GM23338 (cell line): ENCODE results near the gene SCG2. TPM values are rescaled to one million over a fixed set of nuclear protein-coding genes. Genes with fewer than 3 reads are reported as not detected.

Experiments
- ATAC-seq: fragments of 200-7000 bp; cut with Tn5 transposase; 3 replicates; pipeline ENCODE4 v1.9.1; 2020
- DNase-seq: peaks from one replicate; pipeline ENCODE4 v3.0.0-alpha.2; 2015; ENCODE audit warnings: low spot score
- H2AFZ ChIP-seq: fragments of 200-600 bp; sonication (generic); 2 replicates; pipeline ENCODE4 v1.8.0; 2016; ENCODE audit warnings: antibody characterized with exemption, mild to moderate bottlenecking, moderate library complexity
- H3F3A ChIP-seq: fragments of 200-600 bp; sonication (generic); replicated peaks from 2 replicates; pipeline ENCODE4 v1.8.0; 2017; ENCODE audit warnings: antibody characterized with exemption, mixed run types, low read depth
- H3K27ac ChIP-seq: fragments of 200-600 bp; sonication (generic); 2 replicates; pipeline ENCODE4 v1.6.1; 2016; ENCODE audit warnings: low read depth
- H3K27me3 ChIP-seq: fragments of 200-600 bp; sonication (generic); 2 replicates; pipeline ENCODE4 v1.8.0; 2016; ENCODE audit warnings: mild to moderate bottlenecking, mixed run types, moderate library complexity; ENCODE audit not compliant: insufficient read depth
- H3K36me3 ChIP-seq: fragments of 200-600 bp; sonication (generic); 2 replicates; pipeline ENCODE4 v1.8.0; 2016; ENCODE audit warnings: mild to moderate bottlenecking; ENCODE audit not compliant: insufficient read depth
- H3K4me1 ChIP-seq: fragments of 200-600 bp; sonication (generic); 2 replicates; pipeline ENCODE4 v1.8.0; 2016; ENCODE audit warnings: mild to moderate bottlenecking, moderate library complexity; ENCODE audit not compliant: insufficient read depth
- H3K4me2 ChIP-seq: fragments of 200-600 bp; sonication (generic); 2 replicates; pipeline ENCODE4 v1.7.1; 2017; ENCODE audit warnings: mixed run types
- H3K4me3 ChIP-seq: fragments of 200-600 bp; sonication (generic); 2 replicates; pipeline ENCODE4 v1.6.1; 2016; ENCODE audit warnings: mixed run types
- H3K79me2 ChIP-seq: fragments of 200-600 bp; sonication (generic); replicated peaks from 2 replicates; pipeline ENCODE4 v1.8.0; 2017; ENCODE audit warnings: mild to moderate bottlenecking; ENCODE audit not compliant: insufficient read depth
- H3K9me2 ChIP-seq: fragments of 200-600 bp; sonication (generic); 2 replicates; pipeline ENCODE4 v1.8.0; 2017; ENCODE audit not compliant: insufficient read depth
- H4K20me1 ChIP-seq: fragments of 200-600 bp; sonication (generic); replicated peaks from 2 replicates; pipeline ENCODE4 v1.8.0; 2017; ENCODE audit warnings: mild to moderate bottlenecking; ENCODE audit not compliant: insufficient read depth
- H3K27ac Mint-ChIP-seq: 2 replicates; pipeline ENCODE4 v1.8.0; 2020; ENCODE audit warnings: inconsistent platforms, mild to moderate bottlenecking, moderate library complexity, mixed read lengths
- H3K27me3 Mint-ChIP-seq: 3 replicates; pipeline ENCODE4 v1.8.0; 2022; ENCODE audit warnings: low read depth, mild to moderate bottlenecking, moderate library complexity, mixed read lengths, inconsistent platforms; ENCODE audit not compliant: insufficient read depth, poor library complexity
- H3K36me3 Mint-ChIP-seq: 3 replicates; pipeline ENCODE4 v1.8.0; 2021; ENCODE audit warnings: low read depth, mild to moderate bottlenecking, inconsistent platforms, moderate library complexity, mixed read lengths
- H3K4me1 Mint-ChIP-seq: 3 replicates; pipeline ENCODE4 v1.8.0; 2020; ENCODE audit warnings: mild to moderate bottlenecking, inconsistent platforms, mixed read lengths
- H3K4me3 Mint-ChIP-seq: 3 replicates; pipeline ENCODE4 v1.8.0; 2021; ENCODE audit warnings: moderate library complexity, mild to moderate bottlenecking, inconsistent platforms, mixed read lengths
- H3K9me3 Mint-ChIP-seq: 3 replicates; pipeline ENCODE4 v1.8.0; 2020; ENCODE audit warnings: moderate library complexity, mild to moderate bottlenecking, inconsistent platforms, mixed read lengths
- CREB1 ChIP-seq: fragments of 250-450 bp; sonication (Bioruptor Pico); IDR thresholded peaks from 2 replicates; pipeline ENCODE4 v1.5.0; 2020; ENCODE audit warnings: low read depth, mild to moderate bottlenecking, moderate library complexity
- CTCF ChIP-seq, 2 experiments: fragments of 200-600 bp in 1 of 2; sonication (generic) in 1 of 2; conservative IDR thresholded peaks; 2 replicates each; pipeline versions ENCODE4 v1.5.1 to v1.6.1; 2016 to 2017; ENCODE audit warnings: antibody characterized with exemption in 2 of 2, low read depth in 2 of 2, mild to moderate bottlenecking in 2 of 2, moderate library complexity in 1 of 2
- ETS1 ChIP-seq: IDR thresholded peaks from 2 replicates; pipeline ENCODE4 v1.6.1; 2016; ENCODE audit warnings: antibody characterized with exemption
- EZH2 ChIP-seq: fragments of 200-600 bp; sonication (generic); IDR thresholded peaks from one replicate; pipeline ENCODE4 v1.8.0; 2017; ENCODE audit warnings: antibody characterized with exemption, mild to moderate bottlenecking, low read depth; ENCODE audit not compliant: unreplicated experiment
- NANOG ChIP-seq: IDR thresholded peaks from 2 replicates; pipeline ENCODE4 v1.6.1; 2016; ENCODE audit warnings: antibody characterized with exemption, borderline replicate concordance
- POLR2AphosphoS5 ChIP-seq: IDR thresholded peaks from 2 replicates; pipeline ENCODE4 v1.6.1; 2016; ENCODE audit warnings: antibody characterized with exemption, low read depth
- REST ChIP-seq: IDR thresholded peaks from one replicate; pipeline ENCODE4 v1.6.1; 2018; ENCODE audit warnings: antibody characterized with exemption; ENCODE audit not compliant: unreplicated experiment
- STAT1 ChIP-seq: IDR thresholded peaks from one replicate; pipeline ENCODE4 v1.6.1; 2016; ENCODE audit warnings: antibody characterized with exemption; ENCODE audit not compliant: unreplicated experiment
- ZNF331 ChIP-seq: fragments of 250-450 bp; sonication (Bioruptor Pico); IDR thresholded peaks from 2 replicates; pipeline ENCODE4 v1.5.0; 2020; ENCODE audit warnings: low read depth, mild to moderate bottlenecking, moderate library complexity
- polyA plus RNA-seq: library from polyadenylated mRNA; unstranded; fragments of >200 nt; fragmentation: Nextera tagmentation; extraction: Ambion mirVana; gene quantifications from 2 replicates; pipeline ENCODE4 v1.2.1, GENCODE V29; 2016
- total RNA-seq: library from RNA; depleted of rRNA; stranded (reverse); fragments of >200 nt; shearing (Covaris generic); gene quantifications from 2 replicates; pipeline ENCODE4 v1.2.3, GENCODE V29; 2014

Gene SCG2
- total and polyA plus RNA-seq, 2 experiments from 2014 or later = 0.18 to 0.31 TPM

- TF ChIP-seq CTCF (conservative IDR thresholded peaks at IDR 0.05; ENCODE audit: low read depth in 2 of 2) = no peak
- TF ChIP-seq NANOG = no peak
- TF ChIP-seq ETS1 = no peak
- no peak for TF ChIP-seq EZH2
Observed at GRCh38 chr2:223612501-223612900, 10.3 kb upstream of the SCG2 start (continued).

- no peaks in the 10 kb centered on the region for H3K36me3 Mint-ChIP-seq
- no peak overlapping the region for H2AFZ ChIP-seq
- peaks cover 26% of the 10 kb centered on the region for H3K4me1 Mint-ChIP-seq
- H3K79me2 ChIP-seq = no peaks in the 10 kb centered on the region
- peaks cover 7% of the 10 kb centered on the region; the same call in 1 of the 2 replicates for H3K4me1 ChIP-seq
- no peak for TF ChIP-seq NANOG
- TF ChIP-seq REST = no peak
- no peak for TF ChIP-seq STAT1
- peaks cover 51% of the 10 kb centered on the region for H3K27me3 Mint-ChIP-seq
- peaks cover 53% of the 10 kb centered on the region for H3K27me3 ChIP-seq
- peaks cover 12% of the 10 kb centered on the region; the same call in 1 of the 2 replicates for H4K20me1 ChIP-seq
- no peak overlapping the region for H3K4me3 ChIP-seq
- H3K4me2 ChIP-seq = no peak overlapping the region
- H3K9me2 ChIP-seq = no peaks in the 10 kb centered on the region
- DNase-seq = no peak
- no peak overlapping the region for H3K27ac ChIP-seq
- no peak for ATAC-seq
- no peak overlapping the region for H3K27ac Mint-ChIP-seq
- no peaks in the 10 kb centered on the region for H3K36me3 ChIP-seq
- H3K9me3 Mint-ChIP-seq = no peaks in the 10 kb centered on the region
- no peak overlapping the region for H3K4me3 Mint-ChIP-seq
- no peaks in the 10 kb centered on the region; the same call in 1 of the 2 replicates for H3F3A ChIP-seq
Observed at GRCh38 chr2:223611061-223611460, 8.9 kb upstream of the SCG2 start.

GRCh38 chr2:223607476-223607875 lies 5.3 kb upstream of the SCG2 start:
- ATAC-seq (no peak), DNase-seq (no peak)
- H3K9me3 Mint-ChIP-seq = no peaks in the 10 kb centered on the region
- H3K27ac ChIP-seq = no peak overlapping the region
- peaks cover 7% of the 10 kb centered on the region; the same call in 1 of the 2 replicates for H3K4me1 ChIP-seq
- peaks cover 8% of the 10 kb centered on the region; the same call in 1 of the 2 replicates for H4K20me1 ChIP-seq
- H3K4me3 ChIP-seq = no peak overlapping the region
- H3K4me2 ChIP-seq = no peak overlapping the region
- no peaks in the 10 kb centered on the region for H3K36me3 Mint-ChIP-seq
- peaks cover 17% of the 10 kb centered on the region for H3K27me3 ChIP-seq
- peaks cover 15% of the 10 kb centered on the region for H3K27me3 Mint-ChIP-seq
- no peaks in the 10 kb centered on the region for H3K9me2 ChIP-seq
- H3K4me3 Mint-ChIP-seq = no peak overlapping the region
- no peak overlapping the region for H2AFZ ChIP-seq
- H3K4me1 Mint-ChIP-seq = peaks cover 13% of the 10 kb centered on the region
- H3K79me2 ChIP-seq = no peaks in the 10 kb centered on the region
- H3K27ac Mint-ChIP-seq = no peak overlapping the region
- no peaks in the 10 kb centered on the region for H3F3A ChIP-seq
- H3K36me3 ChIP-seq = no peaks in the 10 kb centered on the region
- TF ChIP-seq EZH2 = no peak
- TF ChIP-seq STAT1 = no peak
- no peak for TF ChIP-seq CREB1
- TF ChIP-seq POLR2AphosphoS5 = no peak
- TF ChIP-seq ETS1 = no peak
- no peak for TF ChIP-seq ZNF331 (CRISPR knock-in tag)
- no peak for TF ChIP-seq REST
